HCT116 (cell line): ENCODE data around the gene UTF1. TPM values are rescaled to one million over a fixed set of nuclear protein-coding genes. Genes with fewer than 3 reads are reported as not detected.

Experiments
- ATAC-seq: fragments of 200-7000 bp; cut with Tn5 transposase; 2 replicates; pipeline ENCODE4 v1.9.1; 2020; ENCODE audit warnings: mild to moderate bottlenecking, moderate library complexity
- BruUV-seq: library from RNA; stranded (reverse); fragments of 400-500 nt; replicated peaks from 2 replicates; lab custom pipeline; 2021; lab: Mats Ljungman, UMichigan
- CTCF ChIA-PET: fragments of 300-600 bp; sonication (Branson Sonifier 250); formaldehyde crosslinking; loops from one replicate; lab custom pipeline; 2021; ENCODE audit warnings: antibody characterized with exemption; lab: Charles Lee
- POLR2A ChIA-PET: fragments of 300-600, 350-600 bp; sonication (Branson Sonifier 250); formaldehyde crosslinking; loops from one replicate; lab custom pipeline; 2021; ENCODE audit warnings: antibody characterized with exemption; lab: Charles Lee
- RAD21 ChIA-PET, 2 experiments: fragments of 300-600 bp; sonication (Branson Sonifier 250); formaldehyde crosslinking; loops; one replicate each; lab custom pipeline; 2023; ENCODE audit warnings: low total read pairs in 2 of 2; ENCODE audit not compliant: uncharacterized antibody in 2 of 2, unreplicated experiment in 2 of 2, low non-redundant PET in 1 of 2; lab: Charles Lee
- DNase-seq: peaks from one replicate; pipeline ENCODE4 v3.0.0-alpha.2; 2010; ENCODE audit warnings: low read depth, low spot score
- H2AFZ ChIP-seq: fragments of 200-600 bp; shearing (Covaris generic), sonication (generic); 2 replicates; pipeline ENCODE4 v1.6.1; 2017; ENCODE audit warnings: low read depth, mixed run types, mixed read lengths, antibody characterized with exemption, low read length; ENCODE audit not compliant: poor library complexity, severe bottlenecking
- H3K27ac ChIP-seq: 2 replicates; pipeline ENCODE4 v1.5.1; 2012; ENCODE audit warnings: low read depth, low read length
- H3K27me3 ChIP-seq: fragments of 200-600 bp; sonication (generic); 2 replicates; pipeline ENCODE4 v1.6.1; 2016; ENCODE audit warnings: mixed run types, low read length, mixed read lengths; ENCODE audit not compliant: insufficient read depth
- H3K36me3 ChIP-seq, 2 experiments: fragments of 200-500 bp in 1 of 2; fragments of 200-600 bp in 1 of 2; sonication (Bioruptor generic) in 1 of 2; sonication (generic) in 1 of 2; 2 replicates each; pipeline versions ENCODE4 v1.5.1 to v1.6.1; 2014 to 2016; ENCODE audit warnings: low read length in 2 of 2, inconsistent platforms in 1 of 2, mixed read lengths in 1 of 2, mixed run types in 1 of 2; ENCODE audit not compliant: insufficient read depth in 2 of 2, control insufficient read depth in 1 of 2
- H3K4me1 ChIP-seq, 2 experiments: fragments of 200-600 bp in 1 of 2; sonication (generic) in 1 of 2; 2 replicates each; pipeline versions ENCODE4 v1.5.1 to v1.6.1; 2012 to 2017; ENCODE audit warnings: low read length in 2 of 2, inconsistent platforms in 1 of 2, mild to moderate bottlenecking in 1 of 2, mixed read lengths in 1 of 2, mixed run types in 1 of 2, moderate library complexity in 1 of 2; ENCODE audit not compliant: insufficient read depth in 2 of 2, control insufficient read depth in 1 of 2
- H3K4me2 ChIP-seq: fragments of 200-600 bp; sonication (generic); 2 replicates; pipeline ENCODE4 v1.6.1; 2017; ENCODE audit warnings: mixed run types, low read length, mixed read lengths
- H3K4me3 ChIP-seq, 2 experiments: fragments of 200-600 bp in 1 of 2; sonication (generic) in 1 of 2; replicated peaks in 1 of 2; 2 replicates each; pipeline ENCODE4 v1.5.1; 2011 to 2016; ENCODE audit warnings: low read length in 2 of 2, control low read depth in 1 of 2, low read depth in 1 of 2, mild to moderate bottlenecking in 1 of 2, mixed read lengths in 1 of 2, mixed run types in 1 of 2
- H3K79me2 ChIP-seq: fragments of 200-600 bp; sonication (generic); 2 replicates; pipeline ENCODE4 v1.6.1; 2017; ENCODE audit warnings: mild to moderate bottlenecking, mixed run types, low read length, moderate library complexity, mixed read lengths; ENCODE audit not compliant: insufficient read depth
- H3K9ac ChIP-seq: fragments of 200-600 bp; sonication (generic); 2 replicates; pipeline ENCODE4 v1.6.1; 2016; ENCODE audit warnings: low read length, mixed read lengths
- H3K9me2 ChIP-seq: fragments of 200-600 bp; sonication (generic), shearing (Covaris generic); 2 replicates; pipeline ENCODE4 v1.6.1; 2017; ENCODE audit warnings: mixed run types, mild to moderate bottlenecking, moderate library complexity; ENCODE audit not compliant: insufficient read depth
- H3K9me3 ChIP-seq, 2 experiments: fragments of 200-500 bp in 1 of 2; fragments of 200-600 bp in 1 of 2; sonication (Bioruptor generic) in 1 of 2; sonication (generic) in 1 of 2; 2 replicates each; pipeline ENCODE4 v1.6.1; 2014 to 2017; ENCODE audit warnings: low read length in 2 of 2, mixed read lengths in 2 of 2, inconsistent platforms in 1 of 2, low read depth in 1 of 2, mild to moderate bottlenecking in 1 of 2, mixed run types in 1 of 2, moderate library complexity in 1 of 2; ENCODE audit not compliant: control insufficient read depth in 1 of 2, insufficient read depth in 1 of 2
- H4K20me1 ChIP-seq: fragments of 200-600 bp; sonication (generic), shearing (Covaris generic); 2 replicates; pipeline ENCODE4 v1.6.1; 2017; ENCODE audit warnings: mixed run types, mild to moderate bottlenecking, moderate library complexity; ENCODE audit not compliant: insufficient read depth
- EGR1 ChIP-seq: IDR thresholded peaks from 2 replicates; pipeline ENCODE4 v1.6.1; 2012; ENCODE audit warnings: low read depth
- ELF1 ChIP-seq: IDR thresholded peaks from 2 replicates; pipeline ENCODE4 v1.6.1; 2012; ENCODE audit warnings: low read depth, borderline replicate concordance
- EZH2phosphoT487 ChIP-seq: fragments of 200-600 bp; IDR thresholded peaks from 2 replicates; pipeline ENCODE4 v1.6.1; 2018; ENCODE audit warnings: antibody characterized with exemption, borderline replicate concordance
- JUND ChIP-seq: IDR thresholded peaks from 2 replicates; pipeline ENCODE4 v1.6.1; 2012
- POLR2A ChIP-seq: IDR thresholded peaks from 2 replicates; pipeline ENCODE4 v1.7.0; 2011; ENCODE audit warnings: borderline replicate concordance; ENCODE audit not compliant: insufficient read depth, insufficient read length; ENCODE audit errors: extremely low read depth
- RAD21 ChIP-seq: IDR thresholded peaks from 2 replicates; pipeline ENCODE4 v1.6.1; 2012; ENCODE audit warnings: low read depth, mild to moderate bottlenecking
- SIN3A ChIP-seq: IDR thresholded peaks from 2 replicates; pipeline ENCODE4 v1.6.1; 2012; ENCODE audit warnings: low read depth
- SP1 ChIP-seq: IDR thresholded peaks from 2 replicates; pipeline ENCODE4 v1.6.1; 2012; ENCODE audit warnings: low read depth
- YY1 ChIP-seq: IDR thresholded peaks from 2 replicates; pipeline ENCODE4 v1.6.1; 2011; ENCODE audit warnings: low read length, low read depth, moderate library complexity, mild to moderate bottlenecking; ENCODE audit not compliant: insufficient replicate concordance; ENCODE audit errors: extremely low read depth
- intact Hi-C: fragments of 100-400 bp; cut with micrococcal nuclease; formaldehyde crosslinking; loops from 2 replicates; pipeline ENCODE4 v1.10.0; 2022
- total RNA-seq: library from RNA; stranded (reverse); gene quantifications from one replicate; pipeline ENCODE4 v1.2.1, GENCODE V29; 2021; ENCODE audit not compliant: unreplicated experiment
- TF ChIP-seq, protein P1 (sequence below): IDR thresholded peaks from 2 replicates; pipeline ENCODE4 v1.6.1; 2012; ENCODE audit warnings: low read depth

Gene UTF1
- total RNA-seq, 1 experiment from 2014 or later, result not detected

DNA sequence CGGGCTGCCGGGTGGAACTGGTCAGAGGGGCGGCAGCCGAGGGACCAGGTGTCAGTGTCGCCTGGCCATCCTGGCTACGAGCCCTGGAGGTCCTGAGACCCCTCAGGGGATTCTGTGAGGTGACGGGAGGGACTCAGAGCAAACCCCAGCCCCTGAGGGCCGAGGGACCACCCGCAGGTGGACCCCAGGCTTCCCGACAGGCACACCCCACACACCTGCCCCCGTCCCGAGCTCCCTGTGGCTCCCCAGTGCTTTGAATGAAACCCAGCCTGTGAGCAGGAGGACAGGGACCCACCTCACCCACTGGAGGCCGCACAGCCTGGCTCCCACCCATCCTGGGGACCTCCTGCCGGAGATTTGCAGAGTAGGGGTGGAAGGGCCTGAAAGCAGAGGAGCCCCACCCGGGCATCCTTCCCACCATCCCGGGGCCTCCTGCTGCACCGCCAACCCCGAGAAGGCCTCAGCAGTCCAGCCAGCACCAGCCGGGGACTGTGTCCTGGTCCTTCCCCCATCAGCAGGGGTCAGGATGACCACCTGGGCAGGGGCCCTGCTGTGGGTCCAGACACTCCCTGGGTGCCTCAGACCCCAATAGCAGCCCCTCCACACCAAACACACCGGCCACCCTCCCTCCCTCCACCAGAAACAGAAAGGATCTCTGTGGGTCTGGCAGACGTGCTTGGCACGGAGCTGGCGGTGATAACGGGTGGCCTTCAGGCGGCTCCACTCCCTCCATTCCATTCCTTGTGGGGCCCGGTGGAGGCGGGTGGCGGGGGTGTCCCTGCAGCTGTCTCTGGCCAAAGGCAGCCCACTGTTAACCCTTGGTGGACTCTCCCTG, 21.6 kb downstream of the UTF1 start:
- Histone ChIP-seq H3K27me3 (no peaks in the 10 kb centered on the region), H3K4me2 (no peak overlapping the region), H2AFZ (no peak overlapping the region), H3K4me3 (no peak overlapping the region), H3K9me2 (no peaks in the 10 kb centered on the region), H3K79me2 (no peaks in the 10 kb centered on the region), H3K4me1 (no peaks in the 10 kb centered on the region), H3K27ac (no peak overlapping the region), H3K9ac (no peak overlapping the region), H3K9me3 (no peaks in the 10 kb centered on the region), H3K36me3 (no peaks in the 10 kb centered on the region), H4K20me1 (no peaks in the 10 kb centered on the region)
- ChIA-PET CTCF (no interaction called here), RAD21 (no interaction called here), POLR2A (no interaction called here)
- BruUV-seq, result no TSS peak
- TF ChIP-seq POLR2A, result no peak
- no peak for TF ChIP-seq ELF1
- no peak for TF ChIP-seq JUND
- TF ChIP-seq YY1, result no peak
- no peak for TF ChIP-seq EGR1
- no peak for TF ChIP-seq EZH2phosphoT487
- TF ChIP-seq, protein P1, sequence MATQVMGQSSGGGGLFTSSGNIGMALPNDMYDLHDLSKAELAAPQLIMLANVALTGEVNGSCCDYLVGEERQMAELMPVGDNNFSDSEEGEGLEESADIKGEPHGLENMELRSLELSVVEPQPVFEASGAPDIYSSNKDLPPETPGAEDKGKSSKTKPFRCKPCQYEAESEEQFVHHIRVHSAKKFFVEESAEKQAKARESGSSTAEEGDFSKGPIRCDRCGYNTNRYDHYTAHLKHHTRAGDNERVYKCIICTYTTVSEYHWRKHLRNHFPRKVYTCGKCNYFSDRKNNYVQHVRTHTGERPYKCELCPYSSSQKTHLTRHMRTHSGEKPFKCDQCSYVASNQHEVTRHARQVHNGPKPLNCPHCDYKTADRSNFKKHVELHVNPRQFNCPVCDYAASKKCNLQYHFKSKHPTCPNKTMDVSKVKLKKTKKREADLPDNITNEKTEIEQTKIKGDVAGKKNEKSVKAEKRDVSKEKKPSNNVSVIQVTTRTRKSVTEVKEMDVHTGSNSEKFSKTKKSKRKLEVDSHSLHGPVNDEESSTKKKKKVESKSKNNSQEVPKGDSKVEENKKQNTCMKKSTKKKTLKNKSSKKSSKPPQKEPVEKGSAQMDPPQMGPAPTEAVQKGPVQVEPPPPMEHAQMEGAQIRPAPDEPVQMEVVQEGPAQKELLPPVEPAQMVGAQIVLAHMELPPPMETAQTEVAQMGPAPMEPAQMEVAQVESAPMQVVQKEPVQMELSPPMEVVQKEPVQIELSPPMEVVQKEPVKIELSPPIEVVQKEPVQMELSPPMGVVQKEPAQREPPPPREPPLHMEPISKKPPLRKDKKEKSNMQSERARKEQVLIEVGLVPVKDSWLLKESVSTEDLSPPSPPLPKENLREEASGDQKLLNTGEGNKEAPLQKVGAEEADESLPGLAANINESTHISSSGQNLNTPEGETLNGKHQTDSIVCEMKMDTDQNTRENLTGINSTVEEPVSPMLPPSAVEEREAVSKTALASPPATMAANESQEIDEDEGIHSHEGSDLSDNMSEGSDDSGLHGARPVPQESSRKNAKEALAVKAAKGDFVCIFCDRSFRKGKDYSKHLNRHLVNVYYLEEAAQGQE, result no peak
- TF ChIP-seq SIN3A, result no peak
- TF ChIP-seq RAD21, result no peak
- TF ChIP-seq SP1, result no peak
- DNase-seq (no peak), ATAC-seq (no peak)
- intact Hi-C loops, result loop anchor here (10.0 kb wide), 1 partner anchor 347 kb away; no protein-coding TSS in a partner anchor
